Gastroesophageal sphincter (tissue), 4 donors: ENCODE measurements around the gene SERGEF. TPM values are rescaled to one million over a fixed set of nuclear protein-coding genes. Genes with fewer than 3 reads are reported as not detected.

Source experiments
- ATAC-seq: fragments of 150-250 bp; one replicate; pipeline ENCODE4 v1.9.1; 2016; ENCODE audit warnings: mild to moderate bottlenecking, moderate library complexity
- H3K27ac ChIP-seq, 4 donors: fragments of 200-600 bp; sonication (generic) in 3 of 4; 1 replicate in 3 of 4; 2 replicates in 1 of 4; pipeline ENCODE4 v1.5.1; 2016 to 2019
- H3K27me3 ChIP-seq: fragments of 200-600 bp; sonication (generic); one replicate; pipeline ENCODE4 v1.5.1; 2019
- H3K36me3 ChIP-seq, 2 donors: fragments of 200-600 bp; sonication (generic); one replicate each; pipeline ENCODE4 v1.5.1; 2019; ENCODE audit warnings: control low read depth in 1 of 2
- H3K4me1 ChIP-seq, 3 donors: fragments of 200-600 bp; sonication (generic); 1 replicate in 2 of 3; 2 replicates in 1 of 3; pipeline ENCODE4 v1.5.1; 2016 to 2019; ENCODE audit warnings: control low read depth in 2 of 3
- H3K4me3 ChIP-seq, 2 donors: fragments of 200-600 bp; sonication (generic); one replicate each; pipeline ENCODE4 v1.5.1; 2019; ENCODE audit warnings: mild to moderate bottlenecking in 1 of 2, moderate library complexity in 1 of 2
- H3K9me3 ChIP-seq, 3 donors: fragments of 200-600 bp; sonication (generic); one replicate each; pipeline ENCODE4 v1.5.1; 2017 to 2019; ENCODE audit warnings: control low read depth in 2 of 3
- CTCF ChIP-seq, 4 experiments: fragments of 200-600 bp in 2 of 4; fragments of 450-650 bp in 2 of 4; sonication (generic) in 1 of 4; IDR thresholded peaks; one replicate each; pipeline ENCODE4 v1.5.1; 2017 to 2019; ENCODE audit warnings: antibody characterized with exemption in 4 of 4, mild to moderate bottlenecking in 2 of 4, moderate library complexity in 2 of 4
- EP300 ChIP-seq: sonication (generic); formaldehyde crosslinking; IDR thresholded peaks from one replicate; pipeline ENCODE4 v1.6.1; 2017; ENCODE audit warnings: antibody characterized with exemption, mild to moderate bottlenecking
- POLR2A ChIP-seq, 2 donors: fragments of 450-650 bp; IDR thresholded peaks; one replicate each; pipeline ENCODE4 v1.6.1; 2017; ENCODE audit warnings: antibody characterized with exemption in 2 of 2, mild to moderate bottlenecking in 2 of 2, moderate library complexity in 1 of 2
- POLR2AphosphoS5 ChIP-seq: sonication (generic); formaldehyde crosslinking; IDR thresholded peaks from one replicate; pipeline ENCODE4 v1.6.1; 2017; ENCODE audit warnings: antibody characterized with exemption
- WGBS, 2 donors: methylation state at CpG; one replicate each; pipeline ENCODE4 v1.1.5; 2018; ENCODE audit warnings: low coverage in 1 of 2; 5-methylcytosine and 5-hydroxymethylcytosine counted together
- total RNA-seq, 4 donors: library from RNA; depleted of rRNA; stranded (reverse); fragments of >200 nt; gene quantifications; one replicate each; pipeline ENCODE4 v1.1.0, GENCODE V29; 2016

SERGEF gene
- total RNA-seq, 4 donors from 2014 or later, result 35.5 to 42.5 (median 36.3) TPM

- no peaks in the 10 kb centered on the region for H3K9me3 ChIP-seq
- peaks cover 0 to 4% of the 10 kb centered on the region in 2 donors for H3K36me3 ChIP-seq
- no peaks in the 10 kb centered on the region for H3K27me3 ChIP-seq
- H3K27ac ChIP-seq, result no peak overlapping the region
- no peak for ATAC-seq
- no peak for TF ChIP-seq EP300
- TF ChIP-seq POLR2AphosphoS5, result no peak
- TF ChIP-seq CTCF (IDR thresholded peaks at IDR 0.05), result no peak
- TF ChIP-seq POLR2A (IDR thresholded peaks at IDR 0.05), result no peak
- H3K4me3 ChIP-seq, result no peak overlapping the region
- no peaks in the 10 kb centered on the region for H3K4me1 ChIP-seq
- WGBS, 2 donors, result 91 to 100% methylated on average over 1 of the region's 1 CpG
Observed at GRCh38 chr11:17936790-17937189, 76.1 kb downstream of the SERGEF start.

GRCh38 chr11:17934194-17934593, 78.7 kb downstream of the SERGEF start:
- WGBS, 2 donors, result 100% methylated on average over 1 of the region's 1 CpG
- H3K27ac ChIP-seq, result no peak overlapping the region
- no peaks in the 10 kb centered on the region for H3K4me1 ChIP-seq
- no peaks in the 10 kb centered on the region for H3K9me3 ChIP-seq
- H3K4me3 ChIP-seq, result no peak overlapping the region
- ATAC-seq, result no peak
- TF ChIP-seq POLR2A (IDR thresholded peaks at IDR 0.05), result no peak
- no peak for TF ChIP-seq EP300
- no peak for TF ChIP-seq CTCF (IDR thresholded peaks at IDR 0.05)
- TF ChIP-seq POLR2AphosphoS5, result no peak
- H3K36me3 ChIP-seq, result peaks cover 0 to 8% of the 10 kb centered on the region in 2 donors
- no peaks in the 10 kb centered on the region for H3K27me3 ChIP-seq

- no peaks in the 10 kb centered on the region for H3K27me3 ChIP-seq
- H3K27ac ChIP-seq, result no peak overlapping the region
- TF ChIP-seq EP300, result no peak
- TF ChIP-seq POLR2A (IDR thresholded peaks at IDR 0.05), result no peak
- TF ChIP-seq POLR2AphosphoS5, result no peak
- TF ChIP-seq CTCF (IDR thresholded peaks at IDR 0.05), result no peak
- H3K4me3 ChIP-seq, result no peak overlapping the region
- no peak for ATAC-seq
- H3K36me3 ChIP-seq, result peaks cover 0 to 8% of the 10 kb centered on the region in 2 donors
- WGBS, 2 donors, result 92 to 100% methylated on average over 1 of the region's 1 CpG
- no peaks in the 10 kb centered on the region for H3K9me3 ChIP-seq
- H3K4me1 ChIP-seq, result no peaks in the 10 kb centered on the region
Observed at GRCh38 chr11:17933708-17934107, 79.1 kb downstream of the SERGEF start.

- WGBS, 2 donors, result 100% methylated on average over 1 of the region's 1 CpG
- no peak for TF ChIP-seq EP300
- no peak for TF ChIP-seq POLR2AphosphoS5
- no peak for TF ChIP-seq CTCF (IDR thresholded peaks at IDR 0.05)
- TF ChIP-seq POLR2A (IDR thresholded peaks at IDR 0.05), result no peak
Observed at GRCh38 chr11:17932472-17932871, 80.4 kb downstream of the SERGEF start.

GRCh38 chr11:17931595-17931994, 81.3 kb downstream of the SERGEF start:
- Histone ChIP-seq H3K4me3 (no peak overlapping the region), H3K36me3 (peaks cover 0 to 7% of the 10 kb centered on the region in 2 donors), H3K4me1 (peaks cover 0 to 11% (median 4%) of the 10 kb centered on the region in 3 donors), H3K27me3 (no peaks in the 10 kb centered on the region), H3K27ac (no peak overlapping the region), H3K9me3 (no peaks in the 10 kb centered on the region)
- no peak for ATAC-seq
- TF ChIP-seq EP300 (no peak), CTCF (IDR thresholded peaks at IDR 0.05) (no peak), POLR2AphosphoS5 (no peak), POLR2A (IDR thresholded peaks at IDR 0.05) (no peak)
- WGBS, 2 donors, result 83% methylated on average over 1 of the region's 1 CpG; no CpG with 5 or more reads in 1 of the 2 donors

More at GRCh38 chr11:17932472-17932871, 80.4 kb downstream of the SERGEF start:
- Histone ChIP-seq H3K9me3 (no peaks in the 10 kb centered on the region), H3K36me3 (peaks cover 0 to 4% of the 10 kb centered on the region in 2 donors), H3K27me3 (no peaks in the 10 kb centered on the region), H3K27ac (no peak overlapping the region), H3K4me1 (peaks cover 0 to 4% (median 4%) of the 10 kb centered on the region in 3 donors), H3K4me3 (no peak overlapping the region)
- ATAC-seq, result no peak
